Measurements from ENCODE around the gene ARHGEF17.
A peak's percentile ranks its signal among the peaks of the same experiment; 100 is the strongest.

ARHGEF17 gene

GRCh38 chr11:73384872-73385689 lies 77.0 kb downstream of the ARHGEF17 start:
- DNase-seq = peak; percentile 39

DNA sequence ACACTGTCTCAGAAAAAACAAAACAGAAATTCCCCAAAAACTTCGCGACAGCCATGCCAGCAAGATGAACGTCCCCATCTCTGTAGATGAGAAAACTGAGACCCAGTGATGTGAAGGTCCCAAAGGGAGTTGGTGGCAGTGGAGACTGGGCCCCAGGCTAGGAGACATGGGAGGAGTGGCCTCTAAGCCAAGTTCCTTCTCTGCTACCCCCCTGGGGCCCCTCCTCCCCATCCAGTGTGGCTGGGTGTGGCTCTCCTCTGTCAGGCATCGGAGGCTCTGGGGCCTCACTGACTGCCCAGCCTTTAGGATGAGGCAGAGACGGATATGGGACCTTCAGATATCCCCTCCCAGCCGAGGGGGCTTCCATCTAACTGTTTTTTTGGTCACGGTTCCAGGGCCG lies 77.9 kb downstream of the ARHGEF17 start:
- peak; percentile 39 for DNase-seq

DNA sequence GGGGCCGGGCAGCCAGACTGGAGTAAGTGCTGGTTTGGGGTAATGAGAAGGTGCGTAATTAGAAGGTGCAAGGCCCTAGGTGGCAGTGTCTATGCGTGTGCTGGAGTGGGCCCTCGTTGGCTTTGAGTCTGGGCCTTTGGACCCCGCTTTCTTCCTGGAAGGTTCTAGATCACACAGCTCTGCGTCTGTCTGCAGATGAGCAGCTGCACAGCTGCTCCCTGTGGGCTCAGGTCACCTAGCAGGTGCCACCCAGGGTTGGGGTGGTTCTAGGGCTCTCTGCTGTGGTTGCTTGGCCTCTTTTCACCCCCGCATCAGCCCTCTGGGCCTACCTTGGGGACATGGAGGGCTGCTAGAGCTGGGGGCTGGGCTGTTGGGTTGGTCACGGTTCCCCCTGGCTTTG lies 78.5 kb downstream of the ARHGEF17 start:
- no peak for DNase-seq

GRCh38 chr11:73387594-73388264 lies 79.7 kb downstream of the ARHGEF17 start:
- peak; percentile 41 for DNase-seq

- DNase-seq = peak; percentile 75
Observed at GRCh38 chr11:73388265-73389133, 80.4 kb downstream of the ARHGEF17 start.

DNA sequence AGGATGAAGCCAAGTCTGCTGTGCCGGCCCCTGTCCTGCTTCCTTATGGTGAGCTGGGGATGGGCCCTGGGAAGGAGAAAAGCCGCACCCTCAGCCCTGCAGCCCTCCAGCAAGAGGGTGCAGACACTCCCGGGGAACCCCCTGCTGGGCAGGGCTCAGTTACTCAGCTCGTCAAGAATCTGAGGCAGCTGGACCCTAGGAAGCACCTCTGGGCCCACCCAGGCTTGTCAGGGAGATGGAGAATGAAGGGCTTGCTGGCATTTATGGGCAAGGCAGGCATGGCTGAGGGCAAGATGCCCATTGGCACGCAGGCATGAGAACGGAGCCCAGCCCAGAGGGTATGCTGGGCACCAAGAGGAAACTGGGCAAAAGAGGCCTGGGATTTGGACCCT lies 81.1 kb downstream of the ARHGEF17 start:
- no peak for DNase-seq

DNA sequence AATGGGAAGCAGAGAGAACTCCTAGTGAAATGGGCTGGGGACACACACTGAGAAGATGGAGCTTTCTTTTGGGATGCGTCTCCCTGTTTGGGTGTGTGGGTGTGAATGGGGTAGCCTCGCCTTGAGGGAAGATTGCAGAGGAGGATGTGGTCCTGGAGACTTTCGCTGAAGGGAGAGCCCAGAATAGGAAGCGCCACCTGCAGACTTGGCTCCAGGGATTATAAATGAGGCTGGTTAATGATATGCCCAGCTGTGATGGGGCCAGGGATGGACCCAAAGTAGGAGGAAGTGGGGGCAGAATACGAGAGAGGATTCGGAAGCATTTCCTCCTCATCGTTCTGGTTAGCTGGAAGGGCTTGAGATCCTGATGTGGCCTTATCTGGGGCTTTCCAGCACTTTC lies 81.8 kb downstream of the ARHGEF17 start:
- DNase-seq = peak; percentile 55

- DNase-seq = no peak
Observed at GRCh38 chr11:73390601-73391565, 82.8 kb downstream of the ARHGEF17 start.

GRCh38 chr11:73391665-73392064 lies 83.6 kb downstream of the ARHGEF17 start:
- DNase-seq = no peak

DNA sequence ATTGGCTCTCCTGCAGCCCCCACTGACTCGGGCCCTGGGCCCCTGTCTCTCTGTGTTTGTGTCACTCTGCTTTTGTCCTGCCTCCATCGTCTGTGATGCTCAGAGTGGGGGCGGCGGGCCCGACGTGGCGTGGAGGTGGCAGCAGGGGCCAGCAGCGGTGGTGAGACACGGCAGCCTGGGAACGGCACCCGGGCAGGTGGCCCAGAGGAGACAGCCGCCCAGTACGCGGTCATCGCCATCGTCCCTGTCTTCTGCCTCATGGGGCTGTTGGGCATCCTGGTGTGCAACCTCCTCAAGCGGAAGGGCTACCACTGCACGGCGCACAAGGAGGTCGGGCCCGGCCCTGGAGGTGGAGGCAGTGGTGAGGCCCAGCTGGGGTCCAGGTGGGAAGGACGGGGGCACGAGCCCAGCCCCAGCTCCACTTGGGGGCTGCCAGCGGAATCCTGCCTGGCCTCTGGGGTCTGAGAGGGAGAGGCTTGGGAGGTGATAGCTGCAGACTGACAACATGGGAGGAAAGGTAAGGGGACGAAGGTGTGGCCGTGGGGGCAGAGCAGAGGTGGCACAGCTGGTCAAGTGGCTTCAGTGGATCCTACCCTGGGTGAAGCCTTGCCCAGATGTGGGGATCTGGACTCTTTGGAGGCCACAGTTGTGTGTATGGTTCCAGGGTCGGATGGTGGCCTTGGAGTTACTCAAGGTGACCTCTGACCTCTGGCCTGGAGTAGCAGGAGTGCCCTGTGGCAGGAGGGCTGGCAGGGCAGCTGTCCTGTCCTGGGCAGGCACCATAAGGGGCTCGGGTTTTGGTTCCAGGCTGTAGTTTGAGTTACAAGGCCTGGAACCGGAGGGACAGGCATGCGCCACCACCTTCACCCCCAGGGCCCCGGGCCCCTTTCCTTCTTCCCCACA lies 84.3 kb downstream of the ARHGEF17 start:
- no peak for DNase-seq

DNA sequence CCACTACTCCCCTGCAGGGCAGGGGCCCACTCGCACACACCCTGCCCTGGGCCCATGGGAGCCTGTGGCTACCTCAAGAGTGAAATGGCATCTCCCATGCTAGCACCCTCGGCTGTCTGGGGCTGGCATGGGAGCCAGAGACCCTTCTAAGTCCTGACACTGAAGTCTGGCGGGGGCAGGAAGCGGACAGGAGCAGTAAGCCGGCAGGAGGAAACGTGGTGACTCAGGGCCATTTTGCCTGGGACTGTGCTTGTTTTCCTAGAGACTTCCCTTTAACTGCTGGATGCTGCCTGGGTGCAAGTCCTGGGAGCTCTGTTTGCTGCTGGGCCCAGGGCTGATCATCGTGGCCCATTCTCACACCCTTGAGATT lies 84.9 kb downstream of the ARHGEF17 start:
- no peak for DNase-seq

- DNase-seq = peak; percentile 81
Observed at GRCh38 chr11:73393479-73394415, 85.7 kb downstream of the ARHGEF17 start.

- no peak for DNase-seq
Observed at GRCh38 chr11:73394416-73395296, 86.6 kb downstream of the ARHGEF17 start.

- DNase-seq = no peak
Observed at GRCh38 chr11:73395297-73396208, 87.5 kb downstream of the ARHGEF17 start.

DNA sequence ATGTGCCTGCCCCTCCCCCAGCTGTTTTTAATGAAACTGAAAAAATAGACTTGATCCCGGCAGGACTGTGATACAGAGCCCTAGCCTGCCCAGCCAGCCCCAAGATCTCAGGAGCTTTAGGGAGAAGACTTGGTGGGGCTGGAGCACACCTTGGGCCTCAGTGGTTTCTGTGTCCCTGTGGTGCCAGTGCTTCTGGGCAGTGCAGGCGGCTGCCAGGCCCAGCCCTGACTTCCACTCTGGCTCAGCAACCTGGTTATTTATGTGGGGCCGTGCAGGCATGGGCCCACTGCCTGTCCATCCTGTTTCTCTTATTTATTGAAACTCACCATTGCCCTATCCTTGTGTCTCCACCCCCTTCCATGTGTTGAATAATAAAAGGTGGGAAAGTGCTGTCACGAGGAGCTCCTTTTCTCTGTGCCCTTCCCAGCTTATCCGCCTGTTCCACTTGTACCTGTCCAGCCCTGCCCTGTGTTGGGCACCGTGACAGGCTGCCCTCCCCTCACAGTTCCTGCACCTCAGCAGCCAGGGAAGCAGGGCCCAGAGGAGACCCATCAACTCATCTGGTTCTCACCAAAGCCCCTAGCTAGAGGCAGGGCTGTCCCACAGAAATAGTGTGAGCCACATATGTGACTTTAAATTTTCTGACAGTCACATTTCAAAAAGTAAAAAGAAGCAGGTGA lies 88.3 kb downstream of the ARHGEF17 start:
- DNase-seq = no peak

DNA sequence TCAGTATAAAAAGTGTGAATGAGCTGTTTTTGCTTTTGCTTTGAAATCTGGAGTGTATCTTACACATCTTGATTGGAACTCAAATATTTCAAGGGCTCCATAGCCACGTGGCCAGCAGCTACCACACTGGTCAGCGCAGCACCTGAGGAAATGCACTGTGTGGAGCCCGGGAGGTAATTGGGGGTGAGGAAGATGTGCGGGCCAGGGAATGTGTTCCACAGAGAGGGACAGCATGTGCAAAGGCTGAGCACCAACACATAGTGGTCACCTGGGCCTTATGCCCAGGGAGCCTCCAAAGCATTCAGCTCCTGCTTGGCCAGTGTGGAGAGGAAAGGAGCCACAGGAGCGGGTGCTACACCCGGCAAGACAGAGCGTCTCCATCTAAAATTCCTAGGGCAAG lies 88.9 kb downstream of the ARHGEF17 start:
- DNase-seq = no peak

- DNase-seq = no peak
Observed at GRCh38 chr11:73397468-73398131, 89.5 kb downstream of the ARHGEF17 start.

Data from NCI-H69 (cell line).